AG10803 (cell line): ENCODE data around the gene CTNNA2.

Source experiments
- DNase-seq: peaks from one replicate; pipeline ENCODE4 v3.0.0; 2010; ENCODE audit warnings: low read depth
- H3K4me3 ChIP-seq: 2 replicates; pipeline ENCODE4 v1.5.1; 2011; ENCODE audit warnings: mild to moderate bottlenecking, low read length, control low read depth
- CTCF ChIP-seq: conservative IDR thresholded peaks from 2 replicates; pipeline ENCODE4 v1.5.1; 2011; ENCODE audit warnings: mild to moderate bottlenecking, low read length, control low read depth, inconsistent platforms

The CTNNA2 gene

GRCh38 chr2:80380736-80381135 lies 867.9 kb downstream of the CTNNA2 start:
- TF ChIP-seq CTCF = no peak
- DNase-seq = peak; percentile 66

GRCh38 chr2:80381666-80382065 lies 868.8 kb downstream of the CTNNA2 start:
- TF ChIP-seq CTCF = no peak

More at GRCh38 chr2:80380736-80381135, 867.9 kb downstream of the CTNNA2 start:
- no peak overlapping the region for H3K4me3 ChIP-seq

GRCh38 chr2:80392441-80392840 lies 879.6 kb downstream of the CTNNA2 start:
- H3K4me3 ChIP-seq = no peak overlapping the region
- no peak for TF ChIP-seq CTCF
- peak; percentile 59 for DNase-seq

More at GRCh38 chr2:80381666-80382065, 868.8 kb downstream of the CTNNA2 start:
- no peak overlapping the region for H3K4me3 ChIP-seq
- no peak for DNase-seq

- no peak for TF ChIP-seq CTCF
- H3K4me3 ChIP-seq = no peak overlapping the region
- no peak for DNase-seq
Observed at GRCh38 chr2:80393991-80394390, 881.1 kb downstream of the CTNNA2 start.

GRCh38 chr2:80395251-80395650 lies 882.4 kb downstream of the CTNNA2 start:
- DNase-seq = no peak
- H3K4me3 ChIP-seq = no peak overlapping the region
- no peak for TF ChIP-seq CTCF

- H3K4me3 ChIP-seq = no peak overlapping the region
- DNase-seq = no peak
- TF ChIP-seq CTCF = no peak
Observed at GRCh38 chr2:80396276-80396675, 883.4 kb downstream of the CTNNA2 start.

GRCh38 chr2:80403081-80403480 lies 890.2 kb downstream of the CTNNA2 start:
- no peak overlapping the region for H3K4me3 ChIP-seq
- TF ChIP-seq CTCF = no peak
- DNase-seq = no peak
